Kidney tubule cell (primary cell): ENCODE data around the gene RNF103.
A peak's percentile ranks its signal among the peaks of the same experiment; 100 is the strongest.
"Not testable (repeated sequence)": the region's sequence is repeated elsewhere in the genome, so short reads cannot be mapped to it uniquely, and the experiment has no call there.

Experiments used
- DNase-seq: peaks from one replicate; pipeline ENCODE4 v3.0.0-alpha.2; 2018; ENCODE audit warnings: low spot score

Gene RNF103

DNA sequence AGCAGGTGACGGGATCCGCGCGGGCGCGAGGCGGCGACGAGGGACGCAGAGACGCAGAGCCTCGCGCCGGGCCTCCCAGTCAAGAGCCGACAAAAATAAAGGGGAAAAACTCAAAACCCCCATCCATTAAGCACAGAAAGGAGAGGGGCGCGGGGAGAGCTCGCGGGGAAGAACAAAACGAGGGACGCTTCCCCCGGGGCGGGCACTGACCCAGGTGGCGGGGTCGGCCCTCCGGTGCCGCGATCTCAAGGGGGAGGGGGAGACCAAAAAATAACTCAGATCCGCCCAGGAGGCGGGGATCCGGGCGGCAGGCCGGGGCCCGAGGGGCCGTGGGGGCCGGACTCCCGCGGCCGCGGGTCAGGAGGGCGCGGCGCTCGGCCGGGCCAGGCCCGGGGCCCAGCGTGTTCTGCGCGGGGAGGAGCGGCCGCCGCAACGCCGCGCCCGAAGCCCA lies 597 bp downstream of the RNF103 start:
- no peak for DNase-seq

GRCh38 chr2:86622519-86623042 lies 1.1 kb downstream of the RNF103 start:
- DNase-seq = peak; percentile 43

GRCh38 chr2:86621280-86621943 lies 2.3 kb downstream of the RNF103 start:
- DNase-seq = no peak

DNA sequence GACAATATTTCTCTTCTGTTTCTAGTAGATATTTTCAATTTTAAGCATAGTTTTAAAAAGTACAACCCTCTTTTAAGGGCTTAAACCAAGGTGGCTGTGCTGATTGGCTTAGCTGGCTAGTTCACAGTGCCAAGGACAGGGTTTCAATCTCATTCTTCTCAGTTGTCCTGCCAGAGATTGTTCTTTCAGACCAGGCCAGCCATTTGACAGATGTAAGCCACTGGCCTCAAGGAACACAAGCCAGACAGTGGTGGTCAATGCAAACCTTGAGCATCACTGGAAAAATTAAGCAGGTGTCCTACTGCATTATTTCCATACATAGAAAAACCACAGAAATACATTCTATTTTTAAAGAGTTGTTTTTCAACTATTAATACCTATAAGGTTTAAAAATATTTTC lies 5.9 kb downstream of the RNF103 start:
- no peak for DNase-seq

GRCh38 chr2:86617153-86617552 lies 6.5 kb downstream of the RNF103 start:
- DNase-seq = no peak

DNA sequence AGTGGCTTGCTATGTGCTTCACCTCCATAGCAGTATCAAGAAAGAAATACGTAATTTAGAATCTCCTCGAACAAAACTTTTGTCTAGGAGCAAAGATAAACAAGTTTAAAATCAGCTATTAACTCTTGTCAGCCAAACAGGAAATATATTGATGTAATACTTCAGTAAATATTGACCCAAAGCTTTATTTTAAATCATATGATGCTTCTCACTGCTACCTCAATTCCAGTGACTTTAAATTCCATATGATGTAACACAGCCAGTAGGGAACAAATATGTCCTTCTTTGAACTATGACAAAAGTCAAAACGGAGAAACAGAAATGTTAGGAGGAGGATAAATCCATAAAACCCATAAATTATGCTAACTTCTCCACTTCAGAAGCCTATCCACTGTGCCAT lies 7.2 kb downstream of the RNF103 start:
- no peak for DNase-seq

DNA sequence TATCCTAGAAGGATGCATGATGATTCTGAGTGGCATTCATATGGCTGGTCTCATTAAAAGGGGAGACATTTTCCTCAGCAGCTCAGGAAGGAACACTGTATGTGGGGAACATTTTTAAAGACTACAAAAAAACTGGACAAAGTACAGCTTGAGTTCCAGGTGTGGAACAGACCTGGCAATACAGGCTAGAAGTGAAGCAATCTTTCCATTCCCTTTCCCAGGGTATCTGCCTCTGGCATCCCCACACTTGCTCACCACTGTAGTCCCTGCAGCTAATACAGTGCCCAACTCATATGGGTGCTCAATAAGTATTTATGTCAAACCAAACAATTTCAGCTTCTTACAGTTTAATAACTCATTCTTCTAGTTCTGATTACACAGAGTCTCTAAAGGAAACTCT lies 8.1 kb downstream of the RNF103 start:
- DNase-seq = no peak

GRCh38 chr2:86613515-86613914 lies 10.2 kb downstream of the RNF103 start:
- DNase-seq = no peak

DNA sequence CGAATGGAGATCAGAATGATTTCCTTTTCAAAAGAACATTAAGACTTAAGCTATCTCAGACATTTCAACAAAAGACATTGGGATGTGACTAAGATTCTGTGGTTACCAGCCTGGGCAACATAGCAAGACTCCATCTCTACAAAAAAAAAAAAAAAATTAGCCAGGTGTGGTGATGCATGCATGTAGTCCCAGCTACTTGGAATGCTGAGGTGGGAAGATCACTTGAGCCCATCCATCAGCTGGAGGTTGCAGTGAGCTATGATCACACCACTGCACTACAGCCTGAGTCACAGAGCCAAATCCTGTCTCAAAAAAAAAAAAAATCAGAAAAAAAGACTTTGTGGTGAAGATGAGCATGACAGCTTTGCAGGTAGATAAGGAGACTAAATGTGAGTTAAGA lies 12.8 kb downstream of the RNF103 start:
- peak; percentile 85 for DNase-seq

GRCh38 chr2:86608832-86609410 lies 14.7 kb downstream of the RNF103 start:
- DNase-seq = no peak

GRCh38 chr2:86603905-86604304 lies 19.8 kb downstream of the RNF103 start:
- no peak for DNase-seq

GRCh38 chr2:86598966-86599365 lies 24.7 kb downstream of the RNF103 start:
- no peak for DNase-seq

DNA sequence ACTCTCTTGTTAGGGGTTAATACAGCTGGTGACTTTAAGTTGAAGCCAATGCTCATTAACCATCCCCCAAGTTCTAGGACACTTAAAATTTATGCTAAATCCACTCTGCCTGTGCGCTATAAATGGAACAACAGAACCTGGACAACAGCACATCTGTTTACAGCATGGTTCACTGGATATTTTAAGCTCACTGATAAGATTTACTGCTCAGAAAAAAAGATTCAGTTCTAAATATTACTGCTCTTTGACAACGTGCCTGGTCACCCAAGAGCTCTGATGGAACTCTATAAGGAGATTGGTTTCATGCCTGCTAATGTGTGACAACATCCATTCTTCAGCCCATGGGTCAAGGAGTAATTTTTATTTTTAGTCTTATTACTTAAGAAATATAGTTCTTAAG lies 27.5 kb downstream of the RNF103 start:
- DNase-seq = no peak

DNA sequence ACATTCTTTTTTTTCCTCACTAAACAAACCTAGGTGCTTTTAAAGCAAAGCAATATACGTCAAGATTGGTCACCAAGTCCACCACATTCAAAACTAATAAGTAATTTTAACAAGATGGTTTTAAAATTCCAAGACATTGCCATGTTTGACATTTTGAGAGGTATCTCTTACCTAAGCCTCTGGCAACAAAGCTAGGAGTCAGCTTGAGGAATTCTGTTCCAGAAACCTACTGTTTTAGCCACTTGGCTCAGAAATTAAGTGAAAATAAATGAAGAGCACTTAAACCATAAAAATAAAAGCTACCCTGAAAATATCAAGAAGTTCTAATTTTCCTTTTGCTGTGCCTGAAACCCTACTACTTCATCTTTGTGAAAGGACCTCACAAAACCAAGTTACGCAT lies 30.4 kb downstream of the RNF103 start:
- DNase-seq = no peak

DNA sequence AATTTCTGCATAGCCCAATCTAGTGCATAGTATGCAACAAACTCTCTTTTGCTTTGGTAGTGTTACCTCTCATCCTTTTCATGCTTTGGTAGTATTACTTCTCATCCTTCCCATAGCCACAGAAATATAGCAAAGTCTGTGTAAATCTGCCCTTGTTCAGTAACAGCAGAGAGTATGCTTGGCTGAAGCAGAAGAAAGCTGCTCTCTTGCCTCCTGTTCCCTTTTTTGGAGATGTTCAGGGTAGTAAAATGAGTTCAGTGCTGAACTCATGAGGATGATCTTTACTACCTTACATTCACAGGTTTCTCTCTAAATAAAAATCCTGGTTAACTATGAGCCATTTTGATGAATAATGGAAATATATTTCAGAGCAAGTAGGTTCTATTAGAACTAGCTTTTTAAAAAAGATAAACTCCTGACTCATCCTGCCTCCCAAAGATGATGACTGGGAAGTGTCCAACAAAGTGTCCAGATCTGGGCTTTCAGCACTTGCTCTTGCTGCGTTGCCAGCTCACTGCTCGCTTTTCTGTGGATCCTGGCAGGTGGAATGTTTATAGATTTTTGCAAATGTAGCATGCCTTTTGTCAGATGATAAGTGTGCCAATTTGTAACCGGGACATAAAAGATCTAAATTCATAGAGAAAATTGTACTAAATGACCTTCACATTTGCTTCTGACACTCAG lies 31.0 kb downstream of the RNF103 start:
- no peak for DNase-seq

DNA sequence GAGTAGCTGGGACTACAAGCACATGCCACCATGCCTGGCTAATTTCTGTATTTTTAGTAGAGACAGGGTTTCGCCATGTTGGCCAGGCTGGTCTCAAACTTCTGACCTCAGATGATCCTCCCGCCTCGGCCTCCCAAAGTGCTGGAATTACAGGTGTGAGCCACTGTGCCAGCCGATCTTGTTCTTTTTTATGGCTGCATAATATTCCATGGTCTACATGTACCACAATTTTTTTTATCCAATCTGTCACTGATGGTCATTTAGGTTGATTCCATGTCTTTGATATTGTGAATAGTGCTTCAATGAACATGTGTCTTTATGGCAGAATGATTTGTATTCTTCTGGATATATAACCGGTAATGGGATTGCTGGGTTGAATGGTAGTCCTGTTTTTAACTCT lies 34.0 kb downstream of the RNF103 start:
- not testable (repeated sequence) for DNase-seq

DNA sequence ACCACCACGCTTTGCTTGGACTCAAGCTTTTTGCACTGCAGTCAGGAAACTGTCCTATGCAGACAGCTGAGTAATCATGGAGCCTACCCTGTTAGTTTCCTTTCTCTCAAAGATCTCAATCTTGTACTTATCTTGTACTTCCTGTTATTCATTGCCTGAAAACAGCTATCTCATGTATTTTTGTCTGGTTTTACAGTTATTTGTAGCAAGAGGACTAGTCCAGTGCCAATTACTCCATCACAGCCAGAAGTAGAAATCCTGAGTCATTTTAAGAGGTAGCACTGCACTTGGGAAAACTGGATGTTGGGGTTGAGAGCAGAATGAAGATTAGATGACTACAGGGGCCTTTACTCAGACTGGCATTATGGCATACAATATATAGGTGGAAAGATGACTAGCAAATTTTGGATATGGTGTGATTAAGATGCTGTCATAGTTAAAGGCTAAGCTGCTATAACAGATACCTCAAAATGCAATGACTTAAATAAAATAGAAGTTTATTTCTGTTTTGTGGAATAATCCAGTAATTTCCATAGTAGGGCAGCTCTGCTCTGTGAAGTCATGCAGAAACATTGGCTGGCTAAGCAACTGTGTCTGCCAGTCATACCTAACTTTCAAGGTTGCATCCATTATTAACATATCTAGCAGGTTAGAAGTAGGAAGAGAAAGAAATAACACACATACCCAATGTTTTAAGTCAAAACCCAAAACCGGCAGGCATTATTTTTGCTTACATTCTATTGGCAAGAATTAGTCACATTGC lies 39.3 kb downstream of the RNF103 start:
- DNase-seq = peak; percentile 19

GRCh38 chr2:86580560-86580959 lies 43.1 kb downstream of the RNF103 start:
- DNase-seq = no peak

DNA sequence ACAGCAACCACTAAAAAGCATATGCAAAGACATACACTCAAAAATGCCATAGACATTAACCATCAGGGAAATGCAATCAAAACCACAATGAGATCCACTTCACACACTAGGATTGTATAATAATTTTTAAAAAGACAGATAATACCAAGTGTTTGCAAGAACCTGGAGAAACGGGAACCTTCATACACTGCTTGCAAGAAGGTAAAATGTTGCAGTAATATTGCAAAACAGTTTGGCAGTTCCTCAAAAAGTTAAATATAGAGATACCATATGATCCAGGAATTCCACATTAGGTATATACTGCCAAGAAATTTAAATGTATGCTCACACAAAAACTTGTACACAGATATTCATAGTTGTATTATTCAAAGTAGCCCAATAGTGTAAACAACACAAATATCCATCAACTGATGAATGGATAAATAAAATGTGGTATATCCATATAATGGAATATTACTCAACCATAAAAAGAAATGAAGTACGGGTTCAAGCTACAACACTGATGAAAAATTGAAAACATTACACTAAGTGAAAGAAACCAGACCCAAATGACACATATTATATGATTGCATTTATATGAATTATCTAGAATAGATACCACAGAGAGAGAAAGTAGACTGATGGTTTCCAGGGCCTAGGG lies 45.7 kb downstream of the RNF103 start:
- no peak for DNase-seq

GRCh38 chr2:86570059-86570458 lies 53.6 kb downstream of the RNF103 start:
- DNase-seq = peak; percentile 9

DNA sequence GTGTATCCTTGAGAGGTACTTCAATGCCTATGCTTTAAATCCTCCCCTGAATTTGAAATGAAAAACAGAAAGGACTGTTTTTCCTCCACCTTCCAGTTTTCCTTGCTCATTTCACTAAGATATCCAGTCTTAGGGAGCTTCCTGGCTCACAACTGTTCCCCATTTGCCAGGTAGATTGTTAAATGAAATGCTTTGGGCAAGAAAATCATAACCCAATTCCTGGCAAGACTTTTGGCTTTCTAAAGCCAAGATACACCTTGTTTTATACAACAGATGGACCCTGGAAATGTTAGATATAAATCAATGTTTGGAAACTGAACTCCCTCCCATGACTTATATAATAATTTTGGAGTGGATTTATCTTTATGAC lies 56.9 kb downstream of the RNF103 start:
- no peak for DNase-seq

- no peak for DNase-seq
Observed at GRCh38 chr2:86566158-86566820, 57.4 kb downstream of the RNF103 start.
